NCI-H1694 treated with DMSO at 0.1 percent for 48 hours (cell line): ENCODE measurements around the gene LEFTY1.
"Not testable (repeated sequence)": the region's sequence is repeated elsewhere in the genome, so short reads cannot be mapped to it uniquely, and the experiment has no call there.

Experiments
- DNase-seq: peaks from one replicate; lab custom pipeline; 2025; lab: John Stamatoyannopoulos, UW

Gene LEFTY1

GRCh38 chr1:225888898-225889601 is at the start of gene LEFTY1:
LEFTY1 (minus strand) TSS chr1:225889146; CDS start chr1:225889066, 80 bp downstream.
- DNase-seq: no peak

- DNase-seq: no peak
These were observed 48.4 kb upstream of the LEFTY1 start for GRCh38 chr1:225937048-225937968.

GRCh38 chr1:225936523-225936922 is 47.6 kb upstream of the LEFTY1 start:
- DNase-seq: no peak

- not testable (repeated sequence) for DNase-seq
These were observed 47.1 kb upstream of the LEFTY1 start for GRCh38 chr1:225936086-225936485.

- no peak for DNase-seq
These were observed 45.8 kb upstream of the LEFTY1 start for GRCh38 chr1:225934711-225935110.

- DNase-seq: no peak
These were observed 44.1 kb upstream of the LEFTY1 start for GRCh38 chr1:225933072-225933471.

- no peak for DNase-seq
These were observed 42.6 kb upstream of the LEFTY1 start for GRCh38 chr1:225931270-225932136.

- no peak for DNase-seq
These were observed 41.6 kb upstream of the LEFTY1 start for GRCh38 chr1:225930566-225930965.

GRCh38 chr1:225929462-225929861 is 40.5 kb upstream of the LEFTY1 start:
- not testable (repeated sequence) for DNase-seq

GRCh38 chr1:225928186-225929175 is 39.5 kb upstream of the LEFTY1 start:
- DNase-seq: no peak

GRCh38 chr1:225926551-225927113 is 37.7 kb upstream of the LEFTY1 start:
- DNase-seq: no peak

GRCh38 chr1:225923692-225924555 is 35.0 kb upstream of the LEFTY1 start, which contains the start of gene PYCR2:
PYCR2 (minus strand) TSS chr1:225924250; CDS start chr1:225924110, 140 bp downstream.
- peak; percentile 94 for DNase-seq

- DNase-seq: no peak
These were observed 34.4 kb upstream of the LEFTY1 start for GRCh38 chr1:225923381-225923691.

GRCh38 chr1:225921734-225922709 is 33.1 kb upstream of the LEFTY1 start:
- peak; percentile 57 for DNase-seq

GRCh38 chr1:225919906-225920305 is 31.0 kb upstream of the LEFTY1 start:
- peak; percentile 73 for DNase-seq

- DNase-seq: no peak
These were observed 29.3 kb upstream of the LEFTY1 start for GRCh38 chr1:225918280-225918679.

GRCh38 chr1:225917536-225917935 is 28.6 kb upstream of the LEFTY1 start:
- DNase-seq: no peak

- DNase-seq: no peak
These were observed 28.2 kb upstream of the LEFTY1 start for GRCh38 chr1:225917101-225917500.
